HG03575 (cell line): ENCODE results near the gene TMUB1.

ENCODE experiments used
- ATAC-seq: cut with Tn5 transposase; IDR thresholded peaks from one replicate; pipeline ENCODE4 v1.9.1; 2021; ENCODE audit not compliant: unreplicated experiment, insufficient number of reproducible peaks, low FRiP score; ENCODE audit errors: extremely low read depth

Gene TMUB1

DNA sequence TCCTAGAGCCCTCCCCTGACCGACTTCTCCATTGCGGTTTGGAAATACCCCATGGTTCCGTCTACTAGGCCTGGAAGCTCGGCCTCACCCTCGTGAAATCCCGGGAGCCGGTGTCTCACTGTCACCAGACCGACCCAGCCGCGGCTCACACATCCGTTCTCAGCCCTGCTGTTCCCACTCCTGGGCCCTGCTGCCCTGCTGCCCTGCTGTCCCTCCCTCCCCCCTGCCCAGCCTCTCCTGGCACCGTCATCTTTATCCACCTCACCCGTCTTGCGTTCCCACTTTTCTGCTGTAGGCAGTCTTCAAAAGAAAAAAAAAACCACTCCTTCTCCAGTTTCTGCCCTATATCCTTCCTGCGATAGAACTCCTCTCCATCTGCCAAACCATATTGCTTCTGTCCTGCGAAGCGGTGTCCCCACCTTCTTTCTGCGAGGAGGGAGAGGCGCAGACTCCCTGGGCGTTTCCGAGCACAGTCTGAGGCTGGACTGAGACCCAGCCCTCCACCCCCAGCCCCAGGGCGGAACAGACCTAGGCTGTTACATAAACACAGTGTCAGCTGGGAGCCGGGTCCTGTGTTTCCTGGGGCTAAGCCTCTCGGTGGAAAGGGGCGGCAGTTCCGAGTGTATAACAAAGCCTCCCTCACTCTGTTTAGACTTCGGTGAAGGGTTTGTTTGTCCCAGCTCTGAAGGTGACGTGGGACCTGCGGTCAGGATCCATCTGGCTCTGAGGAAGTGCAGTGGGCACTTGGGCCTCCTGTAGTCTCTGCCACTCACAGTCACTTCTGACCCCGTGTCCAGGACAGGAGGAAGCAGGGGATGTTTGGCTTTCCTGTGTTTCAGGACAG lies 5.8 kb upstream of the TMUB1 start:
- ATAC-seq, result no peak

GRCh38 chr7:151088019-151088855 lies 4.9 kb upstream of the TMUB1 start:
- no peak for ATAC-seq

GRCh38 chr7:151087245-151088018 lies 4.1 kb upstream of the TMUB1 start:
- no peak for ATAC-seq

- no peak for ATAC-seq
These were observed 3.5 kb upstream of the TMUB1 start for GRCh38 chr7:151086802-151087244.

DNA sequence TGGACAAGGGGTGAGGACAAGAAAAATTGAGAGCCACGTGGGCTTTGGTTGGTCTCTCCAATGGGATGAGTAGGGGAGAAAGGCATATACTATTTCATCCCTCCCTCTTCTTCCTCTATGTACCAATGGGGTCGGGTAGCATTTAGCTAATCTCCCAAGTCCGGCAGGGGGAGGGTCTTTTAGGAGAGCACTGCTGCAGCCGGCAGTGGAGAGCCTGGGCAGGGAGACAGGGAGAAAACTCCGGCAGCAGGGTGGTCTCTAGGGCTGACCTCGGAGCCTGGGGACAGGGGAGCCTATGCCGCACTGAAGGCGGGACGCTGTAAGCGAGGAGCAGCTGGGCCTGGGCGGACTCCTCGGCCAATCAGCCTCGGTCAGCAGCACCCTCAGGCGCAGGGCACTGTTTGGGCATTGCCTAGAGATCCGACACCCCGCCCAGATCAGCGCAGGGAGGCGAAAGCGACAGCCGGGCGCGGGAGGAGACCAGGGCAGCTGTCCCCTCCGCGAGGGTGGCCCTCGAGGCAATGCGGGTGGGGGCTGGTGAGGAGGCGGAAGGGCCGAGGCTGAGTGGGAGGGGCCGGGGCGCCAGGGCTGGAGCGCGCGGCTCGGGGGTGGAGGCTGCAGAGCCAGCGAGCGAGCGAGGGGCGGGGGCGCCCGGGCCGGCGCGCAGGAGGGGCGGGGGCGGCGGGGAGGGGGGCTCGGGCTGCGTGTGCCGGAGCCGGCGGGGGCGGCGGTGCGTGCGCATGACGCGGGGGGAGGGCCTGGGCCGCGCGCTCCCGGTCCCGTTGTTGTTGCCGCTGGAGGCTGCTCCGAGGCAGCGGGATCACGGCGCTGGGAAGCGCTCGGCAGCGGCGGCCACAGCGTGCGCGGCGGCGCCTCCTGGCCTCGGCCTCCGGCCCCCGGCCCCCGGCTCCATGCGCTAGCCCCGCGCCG lies 2.7 kb upstream of the TMUB1 start, which contains the start of gene AGAP3:
TSS of gene AGAP3 (plus strand) at position 785 of the 930 bp plus-strand sequence. CDS start 267 bp downstream, outside the sequence.
- no peak for ATAC-seq

- ATAC-seq, result no peak
These were observed 2.0 kb upstream of the TMUB1 start for GRCh38 chr7:151085329-151085690.

DNA sequence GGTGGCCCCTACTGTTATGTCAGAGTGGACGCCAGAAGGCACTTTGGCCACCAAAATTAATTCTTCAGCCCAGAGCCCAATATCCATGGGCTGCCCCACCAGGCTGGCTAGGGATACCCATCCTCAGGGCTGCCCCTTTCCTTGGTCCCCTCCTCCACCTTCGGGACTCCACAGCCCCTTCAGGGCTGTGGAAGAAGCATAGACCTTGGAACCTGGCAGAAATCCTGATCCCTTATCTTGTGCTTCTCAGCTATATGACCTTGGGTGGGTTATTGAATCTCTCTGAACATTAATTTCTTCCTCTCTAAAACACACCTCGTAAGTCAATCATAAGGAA lies 499 bp upstream of the TMUB1 start:
- ATAC-seq, result no peak

DNA sequence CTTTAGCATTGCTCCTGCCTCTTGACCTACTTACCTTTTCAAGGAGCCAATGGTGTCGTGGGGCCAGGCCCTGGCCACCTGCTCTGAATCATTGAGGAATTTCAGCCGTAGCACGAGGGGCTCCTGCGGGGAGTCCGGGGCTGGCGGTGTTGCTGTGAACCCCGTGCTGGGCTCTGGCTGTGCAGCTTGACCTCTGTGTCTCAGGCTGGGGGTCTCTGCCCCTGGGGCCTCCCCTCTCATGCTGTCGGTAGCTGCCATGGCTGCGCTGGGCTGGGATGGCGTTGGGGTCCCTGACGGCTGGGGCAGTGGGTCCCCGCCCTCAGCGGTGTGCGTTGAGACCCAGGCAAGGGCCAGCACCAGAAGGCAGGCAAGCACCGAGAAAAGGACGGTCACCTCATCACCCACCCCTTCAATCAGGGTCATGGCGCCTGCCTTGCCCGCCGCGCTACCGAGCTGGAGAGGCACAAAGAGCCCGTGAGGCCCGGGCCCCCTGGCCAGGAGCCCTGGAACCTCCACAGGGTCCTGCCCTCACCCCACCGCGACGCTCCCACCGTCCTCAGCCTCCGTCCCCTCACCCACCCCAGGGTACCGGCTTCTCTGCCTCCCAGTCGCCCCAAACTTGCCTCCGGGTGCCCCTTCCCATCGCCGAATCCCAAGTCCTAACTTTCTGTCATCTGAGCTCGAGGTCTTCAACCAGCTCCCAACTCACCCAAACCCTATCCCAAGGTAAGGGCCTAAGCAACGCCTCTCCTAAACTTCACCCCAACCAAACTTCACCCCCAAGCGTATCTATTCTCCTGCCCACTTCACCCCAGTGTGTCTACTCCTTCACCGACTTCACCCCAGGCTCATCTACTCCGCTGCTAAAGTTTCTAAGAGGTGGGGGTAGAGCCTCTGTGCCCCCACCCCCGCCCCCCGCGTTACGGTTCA lies 887 bp downstream of the TMUB1 start:
- ATAC-seq, result no peak

GRCh38 chr7:151081170-151082101 lies 1.9 kb downstream of the TMUB1 start:
- no peak for ATAC-seq

DNA sequence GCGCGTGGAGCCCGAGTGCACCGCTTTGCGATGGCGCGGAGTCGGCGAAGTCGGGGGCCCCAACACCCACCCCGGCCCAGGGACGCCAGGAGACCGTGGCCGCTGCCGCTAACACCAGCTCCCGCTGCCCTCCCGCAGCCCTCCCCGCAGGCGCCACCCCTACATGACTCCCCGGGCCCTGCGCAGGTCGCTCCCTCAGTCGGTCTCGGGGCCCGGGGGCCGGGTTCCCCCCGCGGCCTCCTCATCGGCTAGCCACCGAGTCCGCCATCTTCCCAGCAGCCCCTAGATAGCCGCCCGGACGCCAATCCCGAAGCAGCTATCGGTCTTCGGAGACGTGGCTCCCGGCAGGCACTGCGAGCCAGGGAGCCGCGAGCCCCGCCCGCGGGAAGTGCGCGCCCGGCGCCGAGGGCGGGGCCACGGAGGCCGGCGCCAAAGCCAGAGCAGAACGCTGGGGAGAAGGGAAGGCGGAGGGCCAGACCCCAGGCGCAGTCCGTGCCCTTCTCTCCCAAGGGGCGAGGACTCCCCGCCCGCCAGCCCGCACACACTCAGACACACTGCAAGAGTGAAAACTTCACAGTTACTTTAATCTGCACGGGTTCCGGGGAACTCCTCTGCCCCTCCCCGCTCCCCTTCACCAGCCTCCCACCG lies 2.6 kb downstream of the TMUB1 start, which contains the start of gene FASTK:
TSS of gene FASTK (minus strand) at position 288 of the 648 bp plus-strand sequence. CDS start at position 245, 43 bp downstream.
- ATAC-seq, result no peak

GRCh38 chr7:151080067-151080521 lies 3.2 kb downstream of the TMUB1 start:
- ATAC-seq, result no peak

DNA sequence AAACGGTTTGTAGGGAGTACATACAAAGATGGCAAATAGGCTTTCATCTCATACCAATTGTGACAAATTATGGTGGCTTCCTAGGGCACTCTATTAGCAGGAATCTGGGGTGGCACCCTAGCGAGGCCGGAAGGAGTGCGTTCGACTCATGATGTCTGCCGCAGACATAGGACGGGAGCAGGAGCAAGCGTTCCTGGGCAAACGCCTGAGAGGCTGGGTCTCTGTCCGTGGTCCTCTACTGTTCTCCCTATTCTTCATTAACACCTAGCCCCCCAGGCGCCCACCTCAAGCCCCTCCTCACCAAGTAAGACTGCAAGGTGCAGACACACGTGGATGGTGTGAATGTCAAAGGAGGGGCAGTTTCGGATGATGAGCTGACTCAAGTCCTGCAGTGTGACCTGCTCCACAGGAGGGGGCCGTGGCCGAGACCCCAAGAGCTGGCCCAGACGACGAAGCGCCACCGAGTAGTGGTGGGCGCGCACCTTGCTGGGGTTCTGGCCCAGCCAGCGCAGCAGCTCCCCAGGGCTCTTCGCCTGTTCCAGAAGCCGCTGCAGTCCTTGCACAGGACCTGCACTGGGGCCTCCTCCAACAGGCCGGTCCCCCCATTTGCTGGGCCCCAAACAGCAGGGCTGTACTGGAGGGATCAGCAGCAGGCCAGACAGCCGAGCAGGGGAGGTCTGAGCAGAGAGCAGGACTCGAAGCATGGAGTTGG lies 3.9 kb downstream of the TMUB1 start:
- no peak for ATAC-seq

DNA sequence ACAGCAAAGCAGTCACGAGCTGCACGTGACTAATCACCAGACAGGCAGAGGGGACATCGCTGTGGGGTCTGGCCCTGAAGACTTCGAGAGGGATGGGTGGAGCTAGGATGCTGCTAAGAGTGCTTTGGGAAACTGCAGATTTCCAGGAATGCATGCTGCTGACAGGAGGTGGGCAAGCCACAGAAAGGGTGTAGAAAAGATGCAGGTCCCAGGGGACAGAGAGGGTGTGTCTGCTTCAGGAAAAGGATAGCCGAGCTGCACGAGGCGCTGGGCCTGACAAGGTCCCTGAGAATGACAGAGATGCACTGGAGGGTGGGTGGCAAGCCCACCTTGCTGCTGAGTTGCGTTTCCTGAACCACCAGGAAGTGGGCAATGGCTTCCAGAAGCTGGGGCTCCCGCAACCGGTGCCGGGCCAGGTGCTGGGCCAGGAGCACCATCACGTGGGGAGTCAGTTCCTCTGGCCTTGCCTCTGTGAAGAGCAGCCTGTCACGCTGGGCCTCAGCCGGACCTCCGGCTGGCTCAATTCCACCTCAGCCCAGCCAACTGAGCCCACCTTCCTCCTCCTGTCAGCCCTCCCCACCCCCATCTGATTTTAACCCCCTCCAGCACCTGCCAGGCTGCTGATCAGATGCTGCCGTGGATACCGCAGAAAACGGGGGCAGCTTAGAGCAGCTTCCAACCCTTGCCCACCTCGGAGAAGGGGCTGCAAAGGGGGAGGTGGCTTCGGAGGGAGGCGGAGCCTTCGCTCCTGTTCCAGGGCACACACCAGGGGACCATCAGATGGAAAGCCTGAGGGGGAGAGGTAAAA lies 4.9 kb downstream of the TMUB1 start:
- ATAC-seq, result no peak

- ATAC-seq, result no peak
These were observed 5.5 kb downstream of the TMUB1 start for GRCh38 chr7:151077705-151078232.
